ENCODE results near the gene ADIG. TPM values are rescaled to one million over a fixed set of nuclear protein-coding genes. Genes with fewer than 3 reads are reported as not detected.
A peak's percentile ranks its signal among the peaks of the same experiment; 100 is the strongest.

Gene ADIG
- total and polyA plus RNA-seq, 2 of the 8 experiments (the other 6 are each of a cell fraction or from before 2014, with no cell fraction given), result not detected

- no peak overlapping the region for H3K18ac ChIP-seq (ENCODE audit: extremely low read depth, low read length)
- H2BK5ac ChIP-seq (ENCODE audit: low read depth, low read length), result no peak overlapping the region; the same call in 1 of the 2 replicates
- H3K27ac ChIP-seq (ENCODE audit: low read depth, low read length), result no peak overlapping the region
- WGBS, 2 experiments (ENCODE audit: extremely low coverage in 1 of 2, insufficient coverage in 1 of 2, insufficient read length in 1 of 2, insufficient replicate concordance in 2 of 2, low coverage in 1 of 2, low lambda C conversion rate in 2 of 2, missing lambda C conversion rate in 1 of 2), result 64% methylated on average over 5 of the region's 5 CpGs; no CpG with 5 or more reads in 1 of the 2 experiments
- H2BK15ac ChIP-seq (ENCODE audit: low read length), result no peak overlapping the region
- no peak overlapping the region for H3K4ac ChIP-seq (replicated peaks; ENCODE audit: insufficient read length, low read depth, low read length)
- no peak overlapping the region for H2AK5ac ChIP-seq (ENCODE audit: low read depth, low read length)
- H4K20me1 ChIP-seq (replicated peaks in 1 of 2; ENCODE audit: control insufficient read depth in 1 of 2, insufficient read depth in 2 of 2, low read length in 2 of 2), result no peaks in the 10 kb centered on the region
- no peak overlapping the region for H3K56ac ChIP-seq (replicated peaks; ENCODE audit: insufficient read length, low read depth, low read length)
- H2BK12ac ChIP-seq (ENCODE audit: low read depth, low read length), result no peak overlapping the region
- no peaks in the 10 kb centered on the region for H3K79me2 ChIP-seq (ENCODE audit: control insufficient read depth in 1 of 2, insufficient read depth in 2 of 2, low read length in 2 of 2)
- H4K5ac ChIP-seq (ENCODE audit: insufficient read length, low read depth, low read length), result no peak overlapping the region
- ChIA-PET POLR2A (ENCODE audit: partially characterized antibody) (no interaction called here), CTCF (ENCODE audit: partially characterized antibody) (interaction anchor here (1.4 kb wide), 1 partner anchor 41 kb away, joined by 3 read pairs; no protein-coding TSS in a partner anchor)
- no peak overlapping the region for H4K8ac ChIP-seq (ENCODE audit: extremely low read depth, insufficient read depth, low read length)
- DNase-seq (ENCODE audit: low read depth in 1 of 2, low spot score in 2 of 2) (no peak), FAIRE-seq (no peak)
- H2BK20ac ChIP-seq (ENCODE audit: low read length), result no peak overlapping the region
- no peaks in the 10 kb centered on the region for H3K36me3 ChIP-seq (ENCODE audit: control insufficient read depth in 2 of 4, insufficient read depth in 4 of 4, low read length in 3 of 4)
- H3K14ac ChIP-seq (ENCODE audit: insufficient read length), result no peak overlapping the region
- H4K91ac ChIP-seq (replicated peaks; ENCODE audit: insufficient read length, low read length), result peak overlapping the region; percentile 40
- peak overlapping the region in 3 of 4 experiments; percentile 9 to 56 (median 36); a peak in 3 of 8 replicates for H3K4me3 ChIP-seq (ENCODE audit: extremely low read depth in 1 of 4, insufficient read depth in 2 of 4, low read depth in 3 of 4, low read length in 4 of 4)
- no peak for TF ChIP-seq PHF8 (conservative IDR thresholded peaks at IDR 0.05; ENCODE audit: low read depth, low read length)
- TF ChIP-seq CTCF (IDR thresholded peaks at IDR 0.05; ENCODE audit: control extremely low read depth in 1 of 3, insufficient read depth in 1 of 3, low read depth in 1 of 3, low read length in 3 of 3), result peak in 1 of 3 experiments; percentile 2; a peak in 1 of 4 replicates
- H2AFZ ChIP-seq (ENCODE audit: low read length), result peak overlapping the region; percentile 51; the same call in 1 of the 2 replicates
- H3K9me3 ChIP-seq (ENCODE audit: insufficient read depth in 2 of 2, low read depth in 1 of 2, low read length in 1 of 2), result no peaks in the 10 kb centered on the region
- no peak overlapping the region for H2BK120ac ChIP-seq (replicated peaks; ENCODE audit: low read depth, low read length)
- H3K4me2 ChIP-seq (ENCODE audit: insufficient read depth in 1 of 2, low read depth in 2 of 2, low read length in 2 of 2), result peak overlapping the region; percentile 64 to 76
- peaks cover 0 to 9% (median 4%) of the 10 kb centered on the region in 4 experiments; a peak in 4 of 7 replicates for H3K27me3 ChIP-seq (replicated peaks in 1 of 4; ENCODE audit: control insufficient read depth in 3 of 4, extremely low read depth in 1 of 4, insufficient read depth in 3 of 4, low read length in 3 of 4)
- no peak overlapping the region for H3K9ac ChIP-seq (replicated peaks in 1 of 4; ENCODE audit: extremely low read depth in 1 of 4, low read depth in 3 of 4, low read length in 3 of 4)
- H3K4me1 ChIP-seq (replicated peaks in 1 of 4; ENCODE audit: control insufficient read depth in 3 of 4, insufficient read depth in 4 of 4, low read length in 3 of 4), result peaks cover 0 to 16% (median 12%) of the 10 kb centered on the region in 4 experiments; a peak in 6 of 7 replicates
- H3K79me1 ChIP-seq (ENCODE audit: low read depth, low read length), result no peaks in the 10 kb centered on the region
- peaks cover 8% of the 10 kb centered on the region; the same call in 1 of the 2 replicates for H3K23me2 ChIP-seq (ENCODE audit: low read depth, low read length)
- no peak overlapping the region for H3K23ac ChIP-seq (ENCODE audit: insufficient read length)
These were observed 21.2 kb downstream of the ADIG start for GRCh38 chr20:38602185-38602581.
